B cell (primary cell): ENCODE results near the gene MRTFA. TPM values are rescaled to one million over a fixed set of nuclear protein-coding genes. Genes with fewer than 3 reads are reported as not detected.

Experiments
- ATAC-seq: fragments of 200-7000 bp; cut with Tn5 transposase; one replicate; pipeline ENCODE4 v1.10.0; 2021; ENCODE audit warnings: low read depth, mild to moderate bottlenecking, moderate number of reproducible peaks, moderate library complexity
- CTCF ChIA-PET: fragments of 350-600 bp; sonication (Branson Sonifier 250); formaldehyde crosslinking; loops from one replicate; lab custom pipeline; 2021; ENCODE audit warnings: antibody characterized with exemption, inconsistent platforms; lab: Charles Lee
- POLR2A ChIA-PET: fragments of 350-600 bp; sonication (Branson Sonifier 250); formaldehyde crosslinking; loops from one replicate; lab custom pipeline; 2021; ENCODE audit warnings: antibody characterized with exemption; lab: Charles Lee
- DNase-seq: peaks from one replicate; pipeline ENCODE4 v3.0.0; 2013
- H2AFZ ChIP-seq: 2 replicates; pipeline ENCODE4 v1.6.1; 2012; ENCODE audit warnings: mild to moderate bottlenecking, low read depth, low read length; ENCODE audit not compliant: insufficient read depth, poor library complexity, severe bottlenecking
- H3K27ac ChIP-seq, 2 donors: 1 replicate in 1 of 2; 2 replicates in 1 of 2; pipeline ENCODE4 v1.5.1; 2012 to 2013; ENCODE audit warnings: low read length in 2 of 2, mild to moderate bottlenecking in 2 of 2, moderate library complexity in 1 of 2
- H3K27me3 ChIP-seq, 4 experiments: fragments of 200-600 bp in 1 of 4; sonication (generic) in 1 of 4; replicated peaks in 1 of 4; 1 replicate in 2 of 4; 2 replicates in 2 of 4; pipeline versions ENCODE4 v1.6.1 to v1.7.0; 2013 to 2016; ENCODE audit warnings: low read length in 3 of 4, mild to moderate bottlenecking in 2 of 4, mixed read lengths in 1 of 4, moderate library complexity in 1 of 4; ENCODE audit not compliant: insufficient read depth in 4 of 4, control insufficient read depth in 3 of 4; ENCODE audit errors: control extremely low read depth in 1 of 4
- H3K36me3 ChIP-seq, 2 experiments: replicated peaks in 1 of 2; 1 replicate in 1 of 2; 2 replicates in 1 of 2; pipeline versions ENCODE4 v1.6.1 to v1.7.1; 2013; ENCODE audit warnings: low read length in 1 of 2; ENCODE audit not compliant: insufficient read depth in 2 of 2, control insufficient read depth in 1 of 2; ENCODE audit errors: control extremely low read depth in 1 of 2, extremely low read depth in 1 of 2
- H3K4me1 ChIP-seq, 2 donors: fragments of 200-600 bp in 1 of 2; sonication (generic) in 1 of 2; 1 replicate in 1 of 2; 2 replicates in 1 of 2; pipeline versions ENCODE4 v1.5.1 to v1.6.1; 2013 to 2017; ENCODE audit warnings: low read length in 2 of 2; ENCODE audit not compliant: control insufficient read depth in 2 of 2, insufficient read depth in 2 of 2
- H3K4me2 ChIP-seq: replicated peaks from 2 replicates; pipeline ENCODE3; 2012; ENCODE audit warnings: mild to moderate bottlenecking, low read depth, low read length; ENCODE audit not compliant: poor library complexity, severe bottlenecking
- H3K4me3 ChIP-seq, 5 experiments: fragments of 200-600 bp in 1 of 5; sonication (generic) in 1 of 5; 1 replicate in 3 of 5; 2 replicates in 2 of 5; pipeline versions ENCODE4 v1.5.1 to v1.7.0; 2011 to 2016; ENCODE audit warnings: low read length in 4 of 5, mild to moderate bottlenecking in 4 of 5, low read depth in 2 of 5, control low read depth in 1 of 5, moderate library complexity in 1 of 5; ENCODE audit not compliant: insufficient read depth in 1 of 5; ENCODE audit errors: control extremely low read depth in 1 of 5, extremely low read depth in 1 of 5
- H3K79me2 ChIP-seq: fragments of 200-600 bp; sonication (generic); one replicate; pipeline ENCODE4 v1.6.0; 2016; ENCODE audit warnings: low read length; ENCODE audit not compliant: control insufficient read depth, insufficient read depth
- H3K9ac ChIP-seq: fragments of 200-600 bp; sonication (generic); 2 replicates; pipeline ENCODE4 v1.6.1; 2017; ENCODE audit warnings: mild to moderate bottlenecking, low read length, moderate library complexity
- H3K9me3 ChIP-seq, 3 donors: one replicate each; pipeline versions ENCODE4 v1.6.1 to v1.7.1; 2013; ENCODE audit warnings: low read length in 2 of 3; ENCODE audit not compliant: control insufficient read depth in 2 of 3, insufficient read depth in 1 of 3; ENCODE audit errors: control extremely low read depth in 1 of 3
- H4K20me1 ChIP-seq: 2 replicates; pipeline ENCODE4 v1.6.0; 2012; ENCODE audit warnings: mild to moderate bottlenecking, low read length; ENCODE audit not compliant: insufficient read depth, control insufficient read depth, poor library complexity, severe bottlenecking
- H3K27ac Mint-ChIP-seq: one replicate; pipeline ENCODE4 v1.8.0; 2021; ENCODE audit warnings: mixed read lengths
- H3K27me3 Mint-ChIP-seq: one replicate; pipeline ENCODE4 v1.8.0; 2021; ENCODE audit warnings: mixed read lengths
- H3K4me1 Mint-ChIP-seq: one replicate; pipeline ENCODE4 v1.8.0; 2021; ENCODE audit warnings: mixed read lengths
- H3K4me3 Mint-ChIP-seq: one replicate; pipeline ENCODE4 v1.8.0; 2021; ENCODE audit warnings: mixed read lengths
- H3K9me3 Mint-ChIP-seq: one replicate; pipeline ENCODE4 v1.8.0; 2022; ENCODE audit warnings: mixed read lengths; ENCODE audit not compliant: insufficient read depth
- EZH2 ChIP-seq: IDR thresholded peaks from 2 replicates; pipeline ENCODE4 v1.6.1; 2012; ENCODE audit warnings: borderline replicate concordance, low read depth, mild to moderate bottlenecking, moderate library complexity, low read length; ENCODE audit not compliant: insufficient read depth, poor library complexity, severe bottlenecking
- WGBS: methylation state at CpG from one replicate; pipeline ENCODE4 v1.1.5; 2013; ENCODE audit warnings: missing lambda C conversion rate; ENCODE audit not compliant: insufficient coverage; 5-methylcytosine and 5-hydroxymethylcytosine counted together
- intact Hi-C: fragments of 100-400 bp; cut with micrococcal nuclease; formaldehyde crosslinking; loops from one replicate; pipeline ENCODE4 v1.10.0; 2022
- polyA plus RNA-seq: library from polyadenylated mRNA; depleted of rRNA; stranded (reverse); fragments of >200 nt; gene quantifications from 2 replicates; pipeline ENCODE4 v1.2.3, GENCODE V29; 2012
- total RNA-seq, 2 donors: library from RNA; stranded (reverse); fragments of 120-200 nt in 1 of 2; gene quantifications; 1 replicate in 1 of 2; 2 replicates in 1 of 2; pipeline versions ENCODE4 v1.2.3 to v1.2.4, GENCODE V29; 2013 to 2022
- TF ChIP-seq, protein P1 (sequence below): fragments of 200-600 bp; IDR thresholded peaks from one replicate; pipeline ENCODE4 v1.8.0; 2022; ENCODE audit warnings: antibody characterized with exemption, mild to moderate bottlenecking

Gene MRTFA
- total and polyA plus RNA-seq, 2 donors (not counting 1 experiment from before 2014, with no cell fraction given) = 28.9 to 82.6 TPM

- TF ChIP-seq EZH2 = no peak
- TF ChIP-seq, protein P1, sequence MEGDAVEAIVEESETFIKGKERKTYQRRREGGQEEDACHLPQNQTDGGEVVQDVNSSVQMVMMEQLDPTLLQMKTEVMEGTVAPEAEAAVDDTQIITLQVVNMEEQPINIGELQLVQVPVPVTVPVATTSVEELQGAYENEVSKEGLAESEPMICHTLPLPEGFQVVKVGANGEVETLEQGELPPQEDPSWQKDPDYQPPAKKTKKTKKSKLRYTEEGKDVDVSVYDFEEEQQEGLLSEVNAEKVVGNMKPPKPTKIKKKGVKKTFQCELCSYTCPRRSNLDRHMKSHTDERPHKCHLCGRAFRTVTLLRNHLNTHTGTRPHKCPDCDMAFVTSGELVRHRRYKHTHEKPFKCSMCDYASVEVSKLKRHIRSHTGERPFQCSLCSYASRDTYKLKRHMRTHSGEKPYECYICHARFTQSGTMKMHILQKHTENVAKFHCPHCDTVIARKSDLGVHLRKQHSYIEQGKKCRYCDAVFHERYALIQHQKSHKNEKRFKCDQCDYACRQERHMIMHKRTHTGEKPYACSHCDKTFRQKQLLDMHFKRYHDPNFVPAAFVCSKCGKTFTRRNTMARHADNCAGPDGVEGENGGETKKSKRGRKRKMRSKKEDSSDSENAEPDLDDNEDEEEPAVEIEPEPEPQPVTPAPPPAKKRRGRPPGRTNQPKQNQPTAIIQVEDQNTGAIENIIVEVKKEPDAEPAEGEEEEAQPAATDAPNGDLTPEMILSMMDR = no peak
- WGBS = 77% methylated on average over 2 of the region's 4 CpGs
- no peak for ATAC-seq
- Histone ChIP-seq H3K9ac (no peak overlapping the region), H3K27ac (no peak overlapping the region), H2AFZ (no peak overlapping the region), H3K4me3 (no peak overlapping the region), H3K4me2 (no peak overlapping the region), H3K79me2 (peaks cover 81% of the 10 kb centered on the region), H3K27me3 (no peaks in the 10 kb centered on the region), H3K9me3 (no peaks in the 10 kb centered on the region), H3K4me1 (peaks cover 5 to 15% of the 10 kb centered on the region in 2 donors), H4K20me1 (peaks cover 5% of the 10 kb centered on the region), H3K36me3 (no peaks in the 10 kb centered on the region)
- H3K9me3 Mint-ChIP-seq = no peaks in the 10 kb centered on the region
- ChIA-PET CTCF (no interaction called here), POLR2A (no interaction called here)
- no peak overlapping the region for H3K4me3 Mint-ChIP-seq
- intact Hi-C loops = no loop called here
- peaks cover 48% of the 10 kb centered on the region for H3K4me1 Mint-ChIP-seq
- no peak overlapping the region for H3K27ac Mint-ChIP-seq
- no peak for DNase-seq
- H3K27me3 Mint-ChIP-seq = no peaks in the 10 kb centered on the region
These were observed 33.4 kb downstream of the MRTFA start for GRCh38 chr22:40603088-40603605.

DNA sequence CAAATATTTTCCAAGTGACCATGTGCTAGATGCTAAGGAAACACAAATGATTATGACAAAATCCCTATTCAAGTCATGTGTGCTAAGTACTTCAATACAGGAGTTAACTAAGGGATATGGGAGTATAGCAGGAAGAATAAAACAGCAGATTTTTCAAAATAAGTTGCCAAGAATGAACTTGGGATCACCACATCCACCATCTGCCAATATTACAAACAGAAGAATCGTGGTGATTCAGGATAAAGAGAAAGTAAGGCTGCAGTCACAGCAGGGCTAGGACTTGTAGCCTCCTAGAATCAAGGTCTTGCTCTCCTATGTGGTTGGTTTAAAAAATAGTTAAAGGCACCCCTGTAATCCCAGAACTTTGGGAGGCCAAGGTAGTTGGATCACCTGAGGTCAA is 34.3 kb downstream of the MRTFA start:
- Histone ChIP-seq H3K27me3 (no peaks in the 10 kb centered on the region), H3K9ac (no peak overlapping the region), H3K9me3 (no peaks in the 10 kb centered on the region), H3K4me3 (no peak overlapping the region), H3K4me1 (peaks cover 14 to 20% of the 10 kb centered on the region in 2 donors), H3K27ac (no peak overlapping the region), H3K36me3 (no peaks in the 10 kb centered on the region), H3K4me2 (no peak overlapping the region), H3K79me2 (peaks cover 81% of the 10 kb centered on the region), H2AFZ (no peak overlapping the region), H4K20me1 (peaks cover 2% of the 10 kb centered on the region)
- Mint-ChIP-seq H3K4me3 (no peak overlapping the region), H3K27me3 (no peaks in the 10 kb centered on the region), H3K4me1 (peaks cover 52% of the 10 kb centered on the region), H3K27ac (no peak overlapping the region), H3K9me3 (no peaks in the 10 kb centered on the region)
- ATAC-seq (no peak), DNase-seq (no peak)
- CTCF ChIA-PET = interaction anchor here (1.4 to 1.5 kb wide), 2 partner anchors 44 to 166 kb away, joined by 4 read pairs; no protein-coding TSS in a partner anchor
- WGBS = no CpG with 5 or more reads among the region's 1 CpG
- POLR2A ChIA-PET = interaction anchor here (0.6 kb wide), 1 partner anchor 360 kb away, joined by 3 read pairs; no protein-coding TSS in a partner anchor
- intact Hi-C loops = no loop called here
- TF ChIP-seq, protein P1 = no peak
